ENCODE data around the gene IQCM. TPM values are rescaled to one million over a fixed set of nuclear protein-coding genes. Genes with fewer than 3 reads are reported as not detected.

IQCM gene
- total RNA-seq, 4 donors from 2014 or later, result not detected

DNA sequence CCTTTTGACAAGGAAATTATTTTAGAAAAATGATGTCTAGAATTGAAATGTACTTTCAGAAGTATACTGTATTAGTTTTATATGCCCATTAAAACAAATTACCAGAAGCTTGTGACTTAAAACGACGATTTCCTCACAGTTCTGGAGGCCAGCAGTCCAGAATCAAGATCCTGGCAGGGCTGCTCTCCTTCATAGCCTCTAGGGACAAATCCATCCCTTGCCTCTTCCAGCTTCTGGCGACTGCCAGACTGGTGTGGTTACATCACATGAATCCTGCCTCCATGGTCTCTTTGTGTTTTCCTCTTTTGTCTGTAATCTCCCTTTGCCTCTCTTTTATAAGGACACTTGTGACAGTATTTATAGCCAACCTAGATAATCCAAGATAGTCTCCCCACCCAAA lies 97.1 kb downstream of the IQCM start:
- TF ChIP-seq, protein P1, sequence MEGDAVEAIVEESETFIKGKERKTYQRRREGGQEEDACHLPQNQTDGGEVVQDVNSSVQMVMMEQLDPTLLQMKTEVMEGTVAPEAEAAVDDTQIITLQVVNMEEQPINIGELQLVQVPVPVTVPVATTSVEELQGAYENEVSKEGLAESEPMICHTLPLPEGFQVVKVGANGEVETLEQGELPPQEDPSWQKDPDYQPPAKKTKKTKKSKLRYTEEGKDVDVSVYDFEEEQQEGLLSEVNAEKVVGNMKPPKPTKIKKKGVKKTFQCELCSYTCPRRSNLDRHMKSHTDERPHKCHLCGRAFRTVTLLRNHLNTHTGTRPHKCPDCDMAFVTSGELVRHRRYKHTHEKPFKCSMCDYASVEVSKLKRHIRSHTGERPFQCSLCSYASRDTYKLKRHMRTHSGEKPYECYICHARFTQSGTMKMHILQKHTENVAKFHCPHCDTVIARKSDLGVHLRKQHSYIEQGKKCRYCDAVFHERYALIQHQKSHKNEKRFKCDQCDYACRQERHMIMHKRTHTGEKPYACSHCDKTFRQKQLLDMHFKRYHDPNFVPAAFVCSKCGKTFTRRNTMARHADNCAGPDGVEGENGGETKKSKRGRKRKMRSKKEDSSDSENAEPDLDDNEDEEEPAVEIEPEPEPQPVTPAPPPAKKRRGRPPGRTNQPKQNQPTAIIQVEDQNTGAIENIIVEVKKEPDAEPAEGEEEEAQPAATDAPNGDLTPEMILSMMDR (IDR thresholded peaks at IDR 0.05), result no peak
- DNase-seq (ENCODE audit: low spot score) (no peak), ATAC-seq (ENCODE audit: low FRiP score) (no peak)

DNA sequence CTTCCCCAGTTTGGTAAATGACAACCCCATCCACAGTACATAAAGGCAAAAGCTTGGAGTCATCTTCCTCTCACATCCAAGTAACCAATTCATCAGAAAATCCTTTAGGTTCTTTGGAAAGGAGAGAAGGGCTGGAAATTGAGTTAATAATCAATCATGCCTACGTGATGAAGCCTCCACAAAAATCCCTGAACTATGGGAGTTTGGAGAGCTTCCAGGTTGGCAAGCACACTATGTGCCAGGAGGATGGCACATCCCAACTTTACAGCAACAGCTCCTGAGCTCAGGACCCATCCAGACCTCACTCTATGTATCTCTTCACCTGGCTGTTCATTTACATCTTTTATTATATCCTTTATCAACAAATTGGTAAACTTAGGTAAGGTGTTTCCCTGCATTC lies 98.9 kb downstream of the IQCM start:
- ATAC-seq (ENCODE audit: low FRiP score), result no peak
- TF ChIP-seq, protein P1 (IDR thresholded peaks at IDR 0.05), result no peak
- DNase-seq (ENCODE audit: low spot score), result no peak

DNA sequence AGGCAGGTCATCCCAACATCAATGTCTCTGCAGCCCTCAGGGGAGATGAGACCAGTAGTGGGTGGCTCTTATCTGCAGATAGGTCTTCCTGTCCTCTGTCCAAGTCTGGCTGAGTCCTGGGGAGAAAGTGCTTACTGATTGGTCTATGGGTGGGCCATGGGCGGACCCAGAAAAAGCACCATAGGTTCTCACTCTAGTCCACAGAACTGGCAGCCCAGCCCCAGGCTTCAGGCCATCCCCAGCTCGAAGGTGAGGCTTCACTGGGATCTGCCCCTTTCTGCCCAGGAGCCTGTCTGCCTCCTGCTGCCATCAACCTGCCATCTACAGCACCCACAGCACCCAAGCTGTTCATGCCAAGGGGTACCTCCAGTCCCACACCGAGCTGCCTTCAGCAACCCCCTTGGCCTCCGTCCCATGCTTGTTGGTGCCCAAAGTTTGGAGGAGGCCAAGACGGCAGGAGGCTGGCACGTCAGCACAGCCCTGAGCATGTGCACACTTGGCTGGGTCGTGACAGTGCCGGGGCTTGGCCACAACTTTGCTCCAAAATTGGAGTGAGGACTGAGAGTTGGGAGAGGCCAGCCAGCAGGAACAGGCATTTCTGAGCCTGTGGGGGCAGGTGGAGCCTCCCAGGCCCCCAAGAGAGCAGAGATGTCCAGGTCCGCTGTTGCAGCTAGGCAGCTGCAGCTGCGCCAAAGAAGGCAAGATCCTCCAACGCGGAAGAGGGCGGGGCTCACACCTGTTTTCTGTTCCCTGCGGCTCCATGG lies 99.6 kb downstream of the IQCM start:
- TF ChIP-seq, protein P1 (IDR thresholded peaks at IDR 0.05), result no peak
- DNase-seq (ENCODE audit: low spot score) (no peak), ATAC-seq (ENCODE audit: low FRiP score) (no peak)

DNA sequence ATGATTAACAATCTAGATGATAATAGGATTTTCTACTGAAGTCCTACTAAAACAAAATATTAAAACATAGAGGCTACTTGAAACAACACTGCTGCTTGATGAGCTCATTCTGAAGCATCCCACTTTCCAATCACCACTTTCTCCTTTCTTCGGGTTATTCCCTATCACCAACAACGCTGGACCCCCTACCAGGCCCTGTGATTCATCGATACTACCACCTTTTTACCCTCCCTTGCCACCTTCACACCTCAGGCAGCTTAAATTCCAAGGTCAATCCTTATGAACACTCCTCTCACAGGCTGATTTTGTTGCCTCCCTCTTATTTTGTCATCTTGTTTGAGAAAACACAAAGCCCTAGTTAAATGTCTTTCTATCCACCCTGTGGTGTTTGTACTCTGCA lies 102.6 kb downstream of the IQCM start:
- ATAC-seq (ENCODE audit: low FRiP score), result no peak
- TF ChIP-seq, protein P1 (IDR thresholded peaks at IDR 0.05), result no peak
- no peak for DNase-seq (ENCODE audit: low spot score)

DNA sequence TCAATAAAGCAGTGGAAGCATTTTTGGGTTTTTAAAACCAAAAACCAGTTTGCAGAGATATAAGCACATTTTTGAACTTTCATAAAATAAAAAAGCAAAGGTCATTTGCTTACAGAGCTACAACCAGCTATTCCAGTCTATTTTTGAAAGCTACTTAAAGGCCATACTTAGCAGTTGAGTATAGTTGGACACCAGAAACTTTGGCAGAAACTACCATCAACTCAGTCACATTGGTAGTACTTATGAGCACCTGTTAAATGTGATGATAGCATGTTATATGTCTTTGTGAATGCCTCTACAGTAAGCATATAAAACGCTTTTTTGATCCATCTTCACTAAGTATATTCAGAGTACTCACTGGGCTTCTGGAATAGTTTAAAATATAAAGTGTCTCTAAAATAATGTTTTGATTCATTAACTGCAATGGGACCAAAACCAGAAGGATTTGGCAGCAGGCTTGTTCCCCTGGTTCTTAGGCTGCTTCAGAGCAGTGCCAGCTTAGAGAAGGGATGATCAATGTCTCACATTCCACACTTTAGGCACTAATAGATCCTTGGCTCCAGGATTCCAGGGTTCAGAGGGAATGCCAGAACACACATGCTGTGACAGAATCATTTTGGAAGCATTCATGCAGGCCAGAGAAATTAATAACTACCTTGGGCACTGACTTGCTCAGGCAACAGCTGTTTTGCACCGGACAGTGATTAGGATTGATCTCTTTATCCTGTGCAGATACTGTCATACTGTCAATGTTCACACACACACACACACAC lies 103.9 kb downstream of the IQCM start:
- TF ChIP-seq, protein P1 (IDR thresholded peaks at IDR 0.05), result no peak
- no peak for ATAC-seq (ENCODE audit: low FRiP score)
- no peak for DNase-seq (ENCODE audit: low spot score)

DNA sequence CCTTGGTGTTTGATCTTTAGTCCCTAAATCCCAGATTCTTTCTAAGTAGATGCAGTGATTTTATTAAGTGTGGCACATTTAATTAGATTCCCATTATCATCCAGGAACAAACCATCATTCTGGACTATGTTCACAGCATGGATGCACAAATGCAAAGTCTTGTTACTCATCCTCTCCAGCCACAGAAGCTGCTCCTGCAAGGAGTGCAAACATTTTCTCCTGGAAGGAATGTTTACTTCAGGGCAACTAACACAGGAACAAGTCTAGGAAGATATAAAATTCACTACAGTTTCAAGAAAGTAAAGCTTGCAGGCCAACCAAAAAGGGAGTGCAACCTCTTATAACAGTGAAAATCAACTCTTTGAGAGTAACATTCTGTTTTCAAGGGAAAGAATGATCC lies 106.0 kb downstream of the IQCM start:
- TF ChIP-seq, protein P1 (IDR thresholded peaks at IDR 0.05), result no peak
- ATAC-seq (ENCODE audit: low FRiP score), result no peak
- DNase-seq (ENCODE audit: low spot score), result no peak

Measured in omental fat pad (tissue), 4 donors.